HFF-Myc (cell line): ENCODE results near the gene GPN1.

Experiments used
- DNase-seq: peaks from one replicate; pipeline ENCODE4 v3.0.0-alpha.2; 2011; ENCODE audit warnings: low read depth; ENCODE audit errors: extremely low read depth
- H3K4me3 ChIP-seq: replicated peaks from 2 replicates; pipeline ENCODE4 v1.5.1; 2011; ENCODE audit warnings: low read depth, mild to moderate bottlenecking, control low read depth, low read length
- TF ChIP-seq, protein P1 (sequence below): IDR thresholded peaks from 2 replicates; pipeline ENCODE4 v1.5.1; 2012; ENCODE audit warnings: mild to moderate bottlenecking, low read depth, low read length, control low read depth; ENCODE audit errors: missing control alignments

GPN1 gene

DNA sequence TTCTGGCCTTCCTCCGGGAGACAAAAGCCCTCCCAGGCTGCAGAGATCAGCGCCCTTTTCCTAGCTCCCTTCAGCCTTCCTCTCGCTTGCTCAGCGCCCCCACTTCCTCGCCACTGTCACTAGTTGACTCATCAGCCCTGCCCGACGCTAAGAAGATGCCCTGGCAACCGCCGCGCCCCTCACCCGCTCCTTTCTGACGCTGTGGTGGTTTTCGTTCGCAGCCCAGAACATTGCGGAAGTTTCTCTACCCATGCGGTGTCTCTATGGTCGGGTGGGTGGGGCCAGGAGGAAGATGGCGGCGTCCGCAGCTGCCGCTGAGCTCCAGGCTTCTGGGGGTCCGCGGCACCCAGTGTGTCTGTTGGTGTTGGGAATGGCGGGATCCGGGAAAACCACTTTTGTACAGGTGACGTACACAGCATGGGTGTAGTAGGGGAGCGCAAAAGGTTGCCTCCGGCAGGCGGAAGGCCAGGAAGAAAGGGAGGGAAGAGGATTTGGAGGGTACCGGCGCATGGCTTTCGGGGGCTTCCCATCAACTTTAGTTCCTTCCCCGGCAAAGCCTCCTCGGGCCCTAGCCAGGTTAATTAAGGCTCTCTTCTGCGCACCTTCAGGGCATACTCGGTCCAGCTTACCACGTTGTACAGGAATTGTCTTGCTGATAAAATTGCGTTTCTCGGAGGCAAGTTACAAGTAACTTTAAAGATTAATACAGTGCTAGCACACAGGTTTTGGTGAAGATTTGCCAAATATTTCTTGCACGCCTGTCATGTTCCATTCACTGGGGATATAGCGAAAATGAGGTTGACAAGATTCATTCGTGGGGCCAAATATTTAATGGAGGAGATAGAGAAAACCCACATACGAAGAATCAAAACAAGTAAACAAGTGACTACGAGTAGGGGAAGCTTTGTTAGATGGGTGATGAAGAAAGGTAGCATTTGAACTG, at the start of gene GPN1, which contains the start of gene CCDC121:
Gene GPN1, plus strand, starts transcription at position 284 of the 943 bp plus-strand sequence. Its CDS starts 9 bp downstream, at position 293.
Gene CCDC121, minus strand, starts transcription at position 246 of the 943 bp plus-strand sequence. CDS start 1,213 bp downstream, outside the sequence.
- TF ChIP-seq, protein P1, sequence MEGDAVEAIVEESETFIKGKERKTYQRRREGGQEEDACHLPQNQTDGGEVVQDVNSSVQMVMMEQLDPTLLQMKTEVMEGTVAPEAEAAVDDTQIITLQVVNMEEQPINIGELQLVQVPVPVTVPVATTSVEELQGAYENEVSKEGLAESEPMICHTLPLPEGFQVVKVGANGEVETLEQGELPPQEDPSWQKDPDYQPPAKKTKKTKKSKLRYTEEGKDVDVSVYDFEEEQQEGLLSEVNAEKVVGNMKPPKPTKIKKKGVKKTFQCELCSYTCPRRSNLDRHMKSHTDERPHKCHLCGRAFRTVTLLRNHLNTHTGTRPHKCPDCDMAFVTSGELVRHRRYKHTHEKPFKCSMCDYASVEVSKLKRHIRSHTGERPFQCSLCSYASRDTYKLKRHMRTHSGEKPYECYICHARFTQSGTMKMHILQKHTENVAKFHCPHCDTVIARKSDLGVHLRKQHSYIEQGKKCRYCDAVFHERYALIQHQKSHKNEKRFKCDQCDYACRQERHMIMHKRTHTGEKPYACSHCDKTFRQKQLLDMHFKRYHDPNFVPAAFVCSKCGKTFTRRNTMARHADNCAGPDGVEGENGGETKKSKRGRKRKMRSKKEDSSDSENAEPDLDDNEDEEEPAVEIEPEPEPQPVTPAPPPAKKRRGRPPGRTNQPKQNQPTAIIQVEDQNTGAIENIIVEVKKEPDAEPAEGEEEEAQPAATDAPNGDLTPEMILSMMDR = no peak
- peak; percentile 80 for DNase-seq
- H3K4me3 ChIP-seq = peak within 1 kb of the TSS; percentile 87

DNA sequence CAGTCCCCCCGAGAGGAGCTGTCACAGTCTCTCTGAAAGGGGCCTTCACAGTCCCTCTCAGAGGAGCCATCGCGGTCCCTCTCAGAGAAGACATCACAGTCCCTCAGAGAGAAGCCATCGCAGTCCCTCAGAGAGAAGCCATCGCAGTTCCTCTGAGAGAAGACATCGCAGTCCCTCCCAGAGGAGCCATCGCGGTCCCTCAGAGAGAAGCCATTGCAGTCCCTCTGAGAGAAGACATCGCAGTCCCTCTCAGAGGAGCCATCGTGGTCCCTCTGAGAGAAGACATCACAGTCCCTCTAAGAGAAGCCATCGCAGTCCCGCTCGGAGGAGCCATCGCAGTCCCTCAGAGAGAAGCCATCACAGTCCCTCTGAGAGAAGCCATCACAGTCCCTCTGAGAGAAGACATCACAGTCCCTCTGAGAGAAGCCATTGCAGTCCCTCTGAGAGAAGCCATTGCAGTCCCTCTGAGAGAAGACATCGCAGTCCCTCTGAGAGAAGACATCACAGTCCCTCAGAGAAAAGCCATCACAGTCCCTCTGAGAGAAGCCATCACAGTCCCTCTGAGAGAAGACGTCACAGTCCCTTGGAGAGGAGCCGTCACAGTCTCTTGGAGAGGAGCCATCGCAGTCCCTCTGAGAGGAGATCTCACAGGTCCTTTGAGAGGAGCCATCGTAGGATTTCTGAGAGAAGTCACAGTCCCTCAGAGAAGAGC, 47.3 kb upstream of the GPN1 start:
- TF ChIP-seq, protein P1 = no peak
- no peak overlapping the region for H3K4me3 ChIP-seq
- no peak for DNase-seq

DNA sequence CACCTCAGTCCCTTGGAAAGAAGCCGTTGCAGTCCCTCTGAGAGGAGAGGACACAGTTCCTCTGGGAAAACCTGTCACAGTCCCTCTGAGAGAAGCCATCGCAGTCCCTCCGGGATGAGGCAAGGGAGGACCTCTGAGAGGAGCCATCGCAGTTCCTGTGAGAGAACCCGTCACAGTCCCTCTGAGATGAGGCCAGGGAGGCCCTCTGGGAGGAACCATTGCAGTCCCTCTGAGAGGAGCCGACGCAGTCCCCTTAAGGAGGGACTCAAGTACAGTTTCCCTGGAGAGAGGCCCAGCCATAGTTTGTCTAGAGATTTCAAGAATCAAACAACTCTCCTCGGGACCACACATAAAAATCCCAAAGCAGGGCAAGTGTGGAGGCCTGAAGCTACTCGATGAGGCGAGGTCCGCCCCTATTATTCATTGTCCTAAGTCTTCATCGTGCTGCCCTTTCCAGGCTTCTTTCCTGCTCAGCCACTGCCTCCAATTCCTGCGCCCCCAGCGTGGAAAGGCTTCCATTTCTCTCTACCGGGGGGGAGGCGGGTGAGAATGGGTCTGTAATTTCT, 46.6 kb upstream of the GPN1 start:
- TF ChIP-seq, protein P1 = no peak
- peak overlapping the region; percentile 91 for H3K4me3 ChIP-seq

DNA sequence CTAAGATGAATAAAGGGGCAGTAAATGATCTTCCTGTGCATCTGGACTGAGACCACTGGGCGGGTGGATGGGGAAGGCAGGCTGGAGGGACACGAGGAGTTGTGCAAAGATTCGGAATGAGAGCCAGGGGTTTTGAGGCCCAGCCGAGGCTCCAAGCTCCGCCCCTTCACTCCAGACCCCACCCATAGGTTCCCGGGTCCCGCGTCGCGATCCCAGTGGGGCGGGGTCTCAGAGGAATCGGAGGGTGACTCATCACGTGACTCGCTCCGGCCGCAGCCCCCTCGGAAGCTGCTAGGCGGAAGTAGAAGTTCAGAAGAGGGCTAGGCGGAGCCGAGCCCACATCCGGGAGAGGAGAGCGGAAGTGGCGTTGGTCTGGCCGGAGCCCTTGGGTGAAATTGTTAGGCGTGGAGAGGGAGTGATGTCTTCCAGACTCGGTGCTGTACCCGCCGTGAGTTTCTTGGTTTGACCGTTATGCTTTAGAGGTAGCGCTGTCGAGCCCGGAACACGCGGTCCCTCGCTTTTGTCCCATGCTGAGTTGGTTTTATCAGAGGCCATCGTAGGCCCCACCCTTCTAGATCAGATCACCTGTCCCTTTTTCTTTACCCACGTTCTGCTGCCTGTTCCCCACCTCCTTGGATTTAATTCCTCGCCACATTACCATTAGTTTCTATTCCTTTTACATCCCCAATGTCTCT, 46.0 kb upstream of the GPN1 start, which contains the start of gene ZNF512:
Gene ZNF512, plus strand, starts transcription at position 348 of the 695 bp plus-strand sequence. Its CDS starts 71 bp downstream, at position 419.
- H3K4me3 ChIP-seq = peak within 1 kb of the TSS; percentile 91
- TF ChIP-seq, protein P1 = no peak
- DNase-seq = peak; percentile 86

More for the DNA sequence above, 46.6 kb upstream of the GPN1 start:
- DNase-seq = no peak

DNA sequence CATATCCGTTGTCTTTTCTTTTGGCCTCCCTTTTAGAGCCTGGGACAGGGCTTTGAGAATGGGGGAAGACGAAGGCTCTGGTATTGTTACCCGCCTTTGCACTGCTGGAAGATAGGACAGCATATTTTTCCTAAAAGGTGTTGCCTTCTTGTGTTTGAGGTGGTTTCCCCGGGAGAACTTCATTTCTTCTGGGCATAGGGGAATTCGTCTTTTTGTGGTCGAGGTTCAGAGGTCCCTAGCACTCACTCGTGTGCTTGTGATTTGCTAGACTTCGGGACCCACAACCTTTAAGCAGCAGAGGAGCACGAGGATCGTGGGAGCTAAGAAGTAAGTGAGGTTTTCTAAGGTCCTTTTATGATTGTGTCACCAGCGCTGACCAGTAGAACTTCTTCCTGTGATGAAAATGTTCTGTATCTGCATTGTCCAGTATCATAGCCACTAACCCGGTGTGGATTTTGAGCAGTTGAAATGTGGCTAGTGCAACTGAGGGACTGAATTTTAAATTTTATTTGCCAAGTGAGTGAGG, 45.4 kb upstream of the GPN1 start:
- H3K4me3 ChIP-seq = peak overlapping the region; percentile 91
- no peak for DNase-seq
- TF ChIP-seq, protein P1 = no peak

DNA sequence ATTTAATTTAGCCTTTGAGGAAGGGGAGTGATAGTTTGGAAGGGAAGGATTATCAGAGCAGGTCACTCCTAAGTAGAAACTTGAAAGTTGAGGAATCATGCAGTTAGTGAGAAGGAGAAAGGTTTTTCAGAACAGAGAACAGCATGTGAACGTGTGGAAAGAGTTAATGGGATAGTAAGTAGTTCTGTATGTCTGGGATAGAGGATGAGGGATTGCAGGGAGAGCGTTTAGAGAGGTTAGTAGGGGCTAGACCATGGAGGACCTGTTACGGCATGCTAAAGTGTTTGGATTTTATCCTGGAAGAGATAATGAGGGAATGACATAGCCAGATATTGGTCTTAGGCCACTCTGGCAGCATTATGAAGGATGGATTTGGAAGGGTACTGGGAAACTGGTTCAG, 44.3 kb upstream of the GPN1 start:
- DNase-seq = no peak
- peak overlapping the region; percentile 91 for H3K4me3 ChIP-seq

More for the DNA sequence above, 44.3 kb upstream of the GPN1 start:
- TF ChIP-seq, protein P1 = no peak
